VCaP (cell line): ENCODE measurements around the gene PLEKHA6.

Experiments used
- H3K27ac ChIP-seq: fragments of 450-650 bp; 2 replicates; pipeline ENCODE4 v1.5.1; 2017
- TF ChIP-seq, protein P1 (sequence below): fragments of 450-650 bp; conservative IDR thresholded peaks from 2 replicates; pipeline ENCODE4 v1.5.1; 2017; ENCODE audit warnings: mild to moderate bottlenecking, moderate library complexity

PLEKHA6 gene, protein sequence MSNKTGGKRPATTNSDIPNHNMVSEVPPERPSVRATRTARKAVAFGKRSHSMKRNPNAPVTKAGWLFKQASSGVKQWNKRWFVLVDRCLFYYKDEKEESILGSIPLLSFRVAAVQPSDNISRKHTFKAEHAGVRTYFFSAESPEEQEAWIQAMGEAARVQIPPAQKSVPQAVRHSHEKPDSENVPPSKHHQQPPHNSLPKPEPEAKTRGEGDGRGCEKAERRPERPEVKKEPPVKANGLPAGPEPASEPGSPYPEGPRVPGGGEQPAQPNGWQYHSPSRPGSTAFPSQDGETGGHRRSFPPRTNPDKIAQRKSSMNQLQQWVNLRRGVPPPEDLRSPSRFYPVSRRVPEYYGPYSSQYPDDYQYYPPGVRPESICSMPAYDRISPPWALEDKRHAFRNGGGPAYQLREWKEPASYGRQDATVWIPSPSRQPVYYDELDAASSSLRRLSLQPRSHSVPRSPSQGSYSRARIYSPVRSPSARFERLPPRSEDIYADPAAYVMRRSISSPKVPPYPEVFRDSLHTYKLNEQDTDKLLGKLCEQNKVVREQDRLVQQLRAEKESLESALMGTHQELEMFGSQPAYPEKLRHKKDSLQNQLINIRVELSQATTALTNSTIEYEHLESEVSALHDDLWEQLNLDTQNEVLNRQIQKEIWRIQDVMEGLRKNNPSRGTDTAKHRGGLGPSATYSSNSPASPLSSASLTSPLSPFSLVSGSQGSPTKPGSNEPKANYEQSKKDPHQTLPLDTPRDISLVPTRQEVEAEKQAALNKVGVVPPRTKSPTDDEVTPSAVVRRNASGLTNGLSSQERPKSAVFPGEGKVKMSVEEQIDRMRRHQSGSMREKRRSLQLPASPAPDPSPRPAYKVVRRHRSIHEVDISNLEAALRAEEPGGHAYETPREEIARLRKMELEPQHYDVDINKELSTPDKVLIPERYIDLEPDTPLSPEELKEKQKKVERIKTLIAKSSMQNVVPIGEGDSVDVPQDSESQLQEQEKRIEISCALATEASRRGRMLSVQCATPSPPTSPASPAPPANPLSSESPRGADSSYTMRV

GRCh38 chr1:204359474-204360255, at the start of gene PLEKHA6:
TSS of gene PLEKHA6 (minus strand) at chr1:204359929. CDS start at chr1:204273727, 86,202 bp downstream.
- TF ChIP-seq, protein P1, sequence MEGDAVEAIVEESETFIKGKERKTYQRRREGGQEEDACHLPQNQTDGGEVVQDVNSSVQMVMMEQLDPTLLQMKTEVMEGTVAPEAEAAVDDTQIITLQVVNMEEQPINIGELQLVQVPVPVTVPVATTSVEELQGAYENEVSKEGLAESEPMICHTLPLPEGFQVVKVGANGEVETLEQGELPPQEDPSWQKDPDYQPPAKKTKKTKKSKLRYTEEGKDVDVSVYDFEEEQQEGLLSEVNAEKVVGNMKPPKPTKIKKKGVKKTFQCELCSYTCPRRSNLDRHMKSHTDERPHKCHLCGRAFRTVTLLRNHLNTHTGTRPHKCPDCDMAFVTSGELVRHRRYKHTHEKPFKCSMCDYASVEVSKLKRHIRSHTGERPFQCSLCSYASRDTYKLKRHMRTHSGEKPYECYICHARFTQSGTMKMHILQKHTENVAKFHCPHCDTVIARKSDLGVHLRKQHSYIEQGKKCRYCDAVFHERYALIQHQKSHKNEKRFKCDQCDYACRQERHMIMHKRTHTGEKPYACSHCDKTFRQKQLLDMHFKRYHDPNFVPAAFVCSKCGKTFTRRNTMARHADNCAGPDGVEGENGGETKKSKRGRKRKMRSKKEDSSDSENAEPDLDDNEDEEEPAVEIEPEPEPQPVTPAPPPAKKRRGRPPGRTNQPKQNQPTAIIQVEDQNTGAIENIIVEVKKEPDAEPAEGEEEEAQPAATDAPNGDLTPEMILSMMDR, result no peak
- no peak within 1 kb of the TSS for H3K27ac ChIP-seq

DNA sequence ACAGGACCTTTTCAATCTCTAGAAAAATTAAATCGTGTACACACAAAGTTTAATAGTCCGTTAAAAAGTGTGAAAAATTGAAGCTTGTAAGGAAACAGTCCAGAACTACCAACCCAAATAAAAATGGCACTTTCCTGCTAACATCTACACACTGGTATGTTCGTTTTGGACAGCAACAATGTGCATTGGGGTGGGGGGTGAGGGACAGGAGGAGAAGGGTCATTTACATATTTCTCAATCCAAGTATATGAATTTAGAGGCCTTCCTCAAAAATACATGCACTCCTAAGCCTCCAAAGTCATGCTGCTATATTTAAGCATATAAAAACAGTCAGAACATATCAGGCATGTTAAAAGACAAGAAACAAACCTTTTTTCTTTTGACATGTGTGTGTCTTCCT, 49.4 kb upstream of the PLEKHA6 start:
- H3K27ac ChIP-seq, result peak overlapping the region; percentile 98
- TF ChIP-seq, protein P1, result no peak

- peak overlapping the region; percentile 98 for H3K27ac ChIP-seq
- TF ChIP-seq, protein P1, result no peak
Measured at GRCh38 chr1:204408602-204409001, 48.9 kb upstream of the PLEKHA6 start.

DNA sequence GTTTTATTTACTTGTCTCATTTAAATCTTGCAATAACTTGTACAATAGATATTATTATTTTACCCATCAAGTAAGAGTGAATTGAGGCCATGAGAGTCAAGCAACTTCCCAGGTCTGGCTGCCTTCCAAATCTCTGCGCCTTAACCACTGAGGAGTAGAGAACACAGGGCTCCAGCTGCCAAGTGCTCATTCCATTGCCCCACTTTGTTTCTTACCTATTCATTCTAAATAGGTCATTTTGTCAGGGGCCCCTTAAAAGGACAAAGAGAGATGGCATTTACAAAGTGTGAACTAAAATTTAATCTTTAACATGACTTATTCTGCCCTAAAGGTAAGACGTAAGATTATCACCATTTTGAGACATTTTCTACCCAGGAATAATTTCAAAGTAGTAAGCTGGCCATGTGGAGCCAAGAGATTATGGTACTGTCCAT, 48.4 kb upstream of the PLEKHA6 start:
- TF ChIP-seq, protein P1, result no peak
- peak overlapping the region; percentile 98 for H3K27ac ChIP-seq

DNA sequence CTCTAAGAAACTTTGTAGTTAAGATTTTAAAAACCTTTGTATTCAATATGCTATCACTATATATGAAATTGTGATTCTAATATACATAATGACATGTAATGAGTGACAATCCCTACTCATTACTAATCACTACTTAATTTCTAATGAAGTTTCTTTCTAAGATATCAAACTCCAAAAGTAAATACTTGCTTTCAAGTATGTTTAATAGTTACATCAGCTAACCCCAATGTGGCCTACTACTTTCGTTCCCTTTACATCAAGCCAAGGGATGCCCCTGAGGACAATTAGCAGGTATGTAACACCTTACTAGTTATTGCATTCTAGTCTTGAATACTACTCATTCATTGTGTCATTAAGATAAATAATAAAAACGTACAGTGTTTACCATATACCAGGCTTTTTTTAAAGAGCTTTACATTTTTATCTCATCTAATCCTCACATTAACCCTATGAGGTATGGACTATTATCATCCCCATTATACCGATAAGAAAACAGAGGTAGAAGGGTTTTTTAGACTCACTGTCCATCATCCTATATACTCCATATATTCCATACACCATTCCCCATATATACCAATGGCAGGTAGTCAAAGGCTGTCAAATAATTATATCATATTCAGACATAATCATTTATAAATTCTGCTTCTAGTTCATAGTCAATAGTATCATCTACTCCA, 47.7 kb upstream of the PLEKHA6 start:
- TF ChIP-seq, protein P1, result no peak
- H3K27ac ChIP-seq, result peak overlapping the region; percentile 98

GRCh38 chr1:204406621-204407020, 46.9 kb upstream of the PLEKHA6 start:
- H3K27ac ChIP-seq, result peak overlapping the region; percentile 98; the same call in 1 of the 2 replicates
- TF ChIP-seq, protein P1, result no peak
